HG03432 (cell line): ENCODE results near the gene SLCO1A2.
"Not testable (repeated sequence)": the region's sequence is repeated elsewhere in the genome, so short reads cannot be mapped to it uniquely, and the experiment has no call there.

Source experiments
- ATAC-seq: cut with Tn5 transposase; IDR thresholded peaks from one replicate; pipeline ENCODE4 v1.9.1; 2021; ENCODE audit warnings: mild to moderate bottlenecking, moderate library complexity; ENCODE audit not compliant: unreplicated experiment

SLCO1A2 gene

DNA sequence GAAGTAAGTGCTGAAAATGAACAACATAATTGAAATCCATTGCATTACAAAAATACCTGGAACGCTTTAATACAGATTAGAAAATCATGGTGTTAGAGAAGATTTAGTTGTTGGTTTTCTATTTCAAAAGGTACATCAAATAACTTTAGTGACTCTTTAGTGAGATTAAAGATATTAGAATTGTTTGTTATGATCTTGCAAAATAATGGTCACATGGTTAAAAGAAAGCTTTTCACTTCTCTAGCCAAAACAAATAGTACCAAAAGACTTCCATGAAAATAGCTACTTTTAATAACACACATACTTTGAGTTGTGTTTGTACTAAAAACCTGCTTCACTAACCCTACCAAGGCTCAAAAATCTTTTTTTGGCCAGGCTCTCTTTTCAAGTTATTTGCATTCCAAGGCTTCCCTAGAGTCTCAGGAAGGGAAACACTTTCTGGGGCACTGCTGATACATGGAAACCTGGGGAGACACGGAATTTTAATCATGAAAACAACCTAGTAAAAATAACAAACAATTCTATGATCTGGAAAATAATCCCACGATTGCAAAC is at the start of gene SLCO1A2:
TSS of gene SLCO1A2 (minus strand) at position 147 of the 555 bp plus-strand sequence. CDS start 270 bp downstream, outside the sequence.
- no peak for ATAC-seq

DNA sequence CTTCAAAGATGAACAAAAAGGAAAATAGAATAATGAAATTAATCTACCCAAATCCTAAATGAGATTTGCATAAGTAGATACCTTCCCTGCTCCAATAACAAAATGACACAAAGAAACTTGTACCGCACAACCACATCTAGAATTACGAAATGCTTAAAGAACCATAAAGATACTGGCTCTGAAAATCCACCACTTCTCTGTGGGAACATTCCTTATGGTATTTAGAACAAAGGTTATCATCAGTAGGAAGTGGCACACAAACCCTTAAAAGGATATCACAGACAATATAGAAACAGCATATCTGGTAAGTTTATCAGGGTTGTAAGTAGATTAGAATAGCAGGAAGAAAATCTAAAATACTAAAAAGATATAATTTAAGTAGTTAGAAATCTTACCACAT is 49.5 kb upstream of the SLCO1A2 start:
- no peak for ATAC-seq

- ATAC-seq = not testable (repeated sequence)
Observed at GRCh38 chr12:21381320-21381719, 46.6 kb upstream of the SLCO1A2 start.

DNA sequence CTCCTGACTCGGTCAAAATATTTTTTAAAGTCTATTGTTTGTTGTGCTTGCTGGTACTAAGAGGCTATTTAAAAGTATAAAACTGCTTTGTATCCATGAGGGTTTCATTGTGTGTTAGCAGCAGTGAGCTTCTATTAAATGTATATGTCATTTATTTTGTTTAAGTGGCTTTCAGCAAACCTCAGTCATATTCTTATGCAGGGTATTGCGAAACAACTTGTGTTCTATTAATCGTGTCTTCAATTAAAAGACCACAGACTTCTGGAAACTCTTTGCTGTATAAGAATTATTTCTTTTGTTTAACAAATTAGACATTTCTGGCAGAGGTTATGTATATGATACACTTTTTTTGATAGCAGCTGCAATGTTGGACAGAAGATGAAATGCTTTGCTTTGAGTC is 44.5 kb upstream of the SLCO1A2 start:
- ATAC-seq = no peak

DNA sequence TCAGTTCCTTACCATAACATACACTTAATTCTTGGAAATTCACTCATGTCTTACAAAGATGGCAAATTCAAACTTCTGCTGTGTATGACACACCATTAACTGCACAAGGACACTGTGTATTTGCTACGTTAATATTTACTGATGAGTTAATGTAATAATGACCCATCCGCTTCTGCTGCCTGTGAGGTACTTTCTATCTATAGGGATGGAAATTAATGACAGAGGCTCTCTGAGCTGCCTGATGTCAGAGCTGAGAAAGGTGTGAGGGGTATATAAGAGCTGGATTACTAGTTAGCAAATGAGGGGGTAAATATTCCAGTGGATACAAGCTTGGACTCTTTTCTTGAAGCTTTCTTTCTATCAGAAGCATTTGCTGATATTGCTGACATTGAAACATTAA is 37.9 kb upstream of the SLCO1A2 start, which contains the start of gene IAPP:
TSS of gene IAPP (plus strand) at position 301 of the 400 bp plus-strand sequence. CDS start 450 bp downstream, outside the sequence.
- no peak for ATAC-seq

GRCh38 chr12:21370845-21371449 is 36.2 kb upstream of the SLCO1A2 start:
- no peak for ATAC-seq

DNA sequence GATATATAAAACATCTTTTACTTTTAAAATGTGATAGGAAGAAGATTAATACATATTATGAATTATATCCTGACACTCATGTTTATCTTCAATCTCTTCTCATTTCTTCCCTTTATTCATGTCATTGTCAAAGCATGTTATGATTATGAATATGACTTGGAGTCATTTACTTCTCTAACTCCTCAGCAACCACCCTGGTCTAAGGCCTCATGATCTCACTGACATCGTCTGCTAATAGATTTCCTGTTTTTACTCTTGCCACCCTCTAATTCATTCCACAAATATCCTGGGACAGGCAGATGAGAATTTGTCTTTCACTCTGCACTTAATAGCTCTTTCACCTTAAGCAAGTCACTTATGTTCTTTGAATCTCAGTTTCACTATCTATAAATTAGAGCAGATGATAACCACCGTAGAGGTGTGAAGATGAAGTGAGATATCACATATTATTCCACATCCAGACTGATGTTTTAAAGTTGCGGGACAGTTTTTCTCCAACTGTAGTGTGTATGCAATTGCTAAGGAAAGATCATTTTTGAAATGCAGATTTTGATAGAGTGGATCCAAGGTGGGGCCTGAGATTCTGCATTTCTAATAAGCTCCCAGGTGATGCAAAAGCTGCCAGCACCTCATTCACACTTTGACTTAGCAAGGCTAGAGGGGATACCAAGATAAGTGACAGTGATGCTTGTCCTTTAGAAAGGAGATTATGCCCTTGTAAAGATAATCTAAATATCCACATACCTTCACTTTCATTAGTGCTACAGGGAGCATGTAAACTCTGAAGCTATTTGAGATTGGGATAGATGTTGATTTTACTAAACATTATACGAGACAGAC is 34.6 kb upstream of the SLCO1A2 start:
- no peak for ATAC-seq

- not testable (repeated sequence) for ATAC-seq
Observed at GRCh38 chr12:21360632-21361031, 25.9 kb upstream of the SLCO1A2 start.

- no peak for ATAC-seq
Observed at GRCh38 chr12:21354641-21355040, 19.9 kb upstream of the SLCO1A2 start.

- ATAC-seq = no peak
Observed at GRCh38 chr12:21353948-21354347, 19.2 kb upstream of the SLCO1A2 start.

GRCh38 chr12:21353487-21353886 is 18.8 kb upstream of the SLCO1A2 start:
- no peak for ATAC-seq

DNA sequence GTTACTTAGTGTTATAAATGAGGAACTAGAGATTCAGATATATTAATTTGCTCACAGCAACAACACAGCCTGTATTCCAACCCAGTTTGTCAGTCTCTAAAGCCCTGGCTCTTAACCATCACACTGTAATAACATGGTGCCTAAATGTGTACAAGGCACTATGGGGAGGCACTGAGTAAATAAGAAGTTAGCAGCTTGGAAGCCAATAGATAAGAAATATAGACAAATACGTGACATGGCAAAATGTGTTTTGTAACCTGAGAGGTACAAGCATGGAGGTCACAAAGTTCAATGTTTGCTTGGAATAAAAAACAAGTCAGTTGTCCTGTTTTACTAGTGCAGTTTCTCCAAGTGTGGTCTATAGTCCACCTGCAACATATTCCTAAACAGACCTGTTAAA is 16.3 kb upstream of the SLCO1A2 start:
- ATAC-seq = no peak

- ATAC-seq = no peak
Observed at GRCh38 chr12:21346542-21347205, 12.0 kb upstream of the SLCO1A2 start.

DNA sequence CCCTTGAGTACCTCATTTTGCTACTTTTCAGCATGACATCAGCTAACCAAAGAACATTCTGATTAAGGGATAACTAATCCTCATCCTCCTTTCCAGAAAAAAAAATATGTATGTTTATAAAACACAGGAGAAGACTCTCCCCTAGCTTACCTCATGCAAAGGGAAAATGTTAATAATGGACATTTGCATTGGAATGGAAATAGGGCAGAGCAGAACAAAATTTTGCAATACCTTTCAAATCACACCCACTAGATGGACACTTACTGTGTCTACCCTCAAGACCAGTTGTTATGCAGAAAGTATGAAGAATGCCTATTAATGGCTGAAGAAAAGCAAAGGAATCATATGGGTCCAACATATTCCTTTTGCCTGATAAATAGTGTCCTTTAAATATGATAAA is 8.9 kb upstream of the SLCO1A2 start:
- ATAC-seq = no peak

DNA sequence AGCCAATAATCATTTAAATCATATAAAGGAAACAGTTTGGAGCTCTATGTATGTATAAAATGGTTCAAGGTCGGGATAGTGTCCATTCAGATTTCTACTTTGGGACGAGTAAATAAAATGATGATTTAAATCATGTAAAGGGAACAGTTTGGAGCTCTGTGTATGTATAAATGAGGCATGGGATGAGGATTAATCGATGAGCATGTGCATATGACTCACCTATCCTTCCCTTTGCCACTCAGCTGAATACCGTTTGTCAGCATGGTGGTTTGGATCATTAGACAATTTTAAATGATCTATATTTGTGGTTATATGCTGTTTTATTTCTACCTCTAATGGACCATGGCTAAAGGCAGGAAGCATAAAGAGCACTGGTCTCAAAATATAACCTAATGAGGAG is 7.1 kb upstream of the SLCO1A2 start:
- ATAC-seq = no peak

GRCh38 chr12:21340403-21340802 is 5.7 kb upstream of the SLCO1A2 start:
- no peak for ATAC-seq

DNA sequence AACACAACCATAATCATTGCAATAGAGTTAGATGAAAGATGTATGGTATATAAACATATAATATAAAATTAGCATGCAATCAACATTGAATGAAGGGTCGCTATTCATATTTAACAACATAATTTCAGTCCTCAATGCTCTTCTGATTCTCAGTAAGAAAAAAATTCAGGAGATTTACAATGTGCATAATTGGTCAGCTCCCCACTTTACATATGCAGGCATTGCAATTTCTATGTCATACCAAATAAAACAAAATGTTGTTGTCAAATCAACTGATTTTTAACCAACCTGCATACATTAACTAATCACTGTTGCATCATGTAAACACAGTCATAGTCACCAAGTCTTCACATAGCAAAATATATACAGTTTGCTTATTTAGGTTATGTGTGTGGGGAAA is 5.2 kb upstream of the SLCO1A2 start:
- ATAC-seq = no peak

DNA sequence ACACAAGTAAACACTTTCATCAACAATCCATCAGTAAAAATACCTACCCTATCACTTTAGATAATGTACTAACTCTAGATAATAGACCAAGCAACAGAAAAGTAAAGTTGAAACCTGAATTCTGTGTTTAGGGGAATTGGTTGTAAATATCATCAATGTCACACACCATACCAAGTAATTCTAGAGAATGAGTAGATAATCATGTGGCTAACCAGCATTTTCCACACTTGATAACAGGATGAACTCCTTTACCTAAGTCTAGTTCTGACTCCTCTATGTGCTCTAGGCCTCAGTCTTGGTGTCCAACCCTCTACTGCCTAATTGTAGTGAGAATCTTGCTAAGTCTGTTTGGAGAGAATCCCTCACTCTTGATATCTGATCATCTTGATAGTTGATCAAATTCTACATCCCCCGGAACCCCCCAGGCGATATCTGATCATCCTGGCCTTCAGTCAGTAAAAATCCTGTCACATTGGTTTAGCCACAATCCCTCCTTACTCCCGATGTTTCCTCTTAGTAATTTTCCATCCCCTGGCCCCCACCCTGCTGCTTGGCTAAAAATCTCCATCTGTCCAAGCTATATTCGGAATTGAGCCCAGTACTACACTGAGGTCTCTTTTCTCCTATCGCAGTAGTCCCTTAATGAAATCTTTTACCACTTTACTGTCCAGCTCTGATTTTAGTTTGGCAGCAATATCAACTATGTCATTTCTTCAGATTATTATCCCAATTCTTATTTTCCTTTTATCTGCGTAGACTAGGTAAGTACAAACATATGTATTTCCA is 3.4 kb upstream of the SLCO1A2 start:
- no peak for ATAC-seq

DNA sequence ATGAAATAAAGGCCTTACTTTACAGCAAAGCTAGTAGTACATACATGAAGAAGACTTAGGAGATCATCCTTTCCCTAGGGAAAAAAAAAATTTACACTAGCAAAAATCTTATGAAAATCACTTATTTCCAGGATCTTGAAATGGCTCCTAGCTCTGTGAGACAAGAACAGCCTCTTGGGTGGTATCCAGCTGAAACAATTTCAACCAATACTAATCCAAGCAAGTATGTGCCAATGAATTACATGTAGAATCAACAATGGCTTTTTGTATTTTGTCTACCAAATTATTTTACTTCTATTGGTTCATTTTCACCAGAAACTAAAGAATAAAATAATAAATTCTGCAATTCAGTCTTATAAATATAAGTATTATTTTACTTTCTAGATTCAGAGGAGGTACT is 2.7 kb upstream of the SLCO1A2 start:
- no peak for ATAC-seq

DNA sequence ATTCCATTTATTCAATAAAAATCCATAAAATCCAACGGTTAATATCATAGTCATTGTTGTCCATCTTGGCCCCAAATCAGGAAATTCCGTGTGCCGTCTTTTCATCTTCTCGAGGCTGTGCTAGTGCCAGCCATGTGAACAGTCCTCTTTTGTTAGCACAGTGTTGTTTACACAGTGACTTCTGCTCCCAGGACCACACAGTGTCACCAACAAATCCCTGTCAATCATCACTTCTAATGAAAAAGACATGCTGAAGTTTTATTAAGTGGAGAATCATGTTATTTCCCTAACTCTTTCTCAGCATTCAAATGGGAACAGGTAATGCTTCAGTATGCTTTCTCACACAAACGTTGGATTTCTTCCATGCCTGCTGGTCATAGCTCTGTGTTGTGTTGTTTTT is 1.9 kb upstream of the SLCO1A2 start:
- ATAC-seq = no peak
